Measurements from ENCODE around the gene LSM14B. TPM values are rescaled to one million over a fixed set of nuclear protein-coding genes. Genes with fewer than 3 reads are reported as not detected.
"Not testable (repeated sequence)": the region's sequence is repeated elsewhere in the genome, so short reads cannot be mapped to it uniquely, and the experiment has no call there.

Gene LSM14B
- total and polyA plus RNA-seq, 2 experiments from 2014 or later: 7.1 to 43.1 TPM

DNA sequence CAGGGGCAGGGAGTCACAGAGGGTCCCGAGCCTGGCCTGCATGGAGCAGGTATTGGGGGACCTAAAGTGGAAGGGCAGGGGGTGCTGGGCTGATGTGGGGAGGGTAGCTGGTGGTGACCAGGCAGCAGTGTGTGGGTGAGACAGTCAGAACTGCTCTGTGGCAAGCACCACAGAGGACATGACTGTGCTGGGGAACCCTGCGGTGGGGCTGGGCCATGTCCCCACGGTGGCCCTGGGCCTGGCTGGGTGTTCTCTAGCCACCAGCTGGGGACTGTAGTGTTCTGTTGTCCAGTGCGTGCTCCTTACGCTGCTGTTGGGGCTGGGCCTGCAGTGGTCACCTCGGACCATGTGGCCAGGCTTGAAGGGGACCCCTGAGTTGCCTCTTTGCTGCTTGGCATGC lies 24.9 kb downstream of the LSM14B start:
- H3K4me3 ChIP-seq: no peak overlapping the region
- H3K27ac ChIP-seq: no peak overlapping the region
- no peak overlapping the region for H2AFZ ChIP-seq
- H3K4me1 ChIP-seq (ENCODE audit: insufficient read depth): peaks cover 12% of the 10 kb centered on the region
- H4K20me1 ChIP-seq (ENCODE audit: insufficient read depth, poor library complexity, severe bottlenecking): peaks cover 79% of the 10 kb centered on the region
- H3K4me2 ChIP-seq: no peak overlapping the region
- H3K9me3 ChIP-seq (ENCODE audit: low read depth): no peaks in the 10 kb centered on the region
- no peaks in the 10 kb centered on the region for H3K9me2 ChIP-seq (replicated peaks; ENCODE audit: insufficient read depth)
- no peaks in the 10 kb centered on the region for H3K27me3 ChIP-seq
- H3K79me2 ChIP-seq: peaks cover 87% of the 10 kb centered on the region
- 99% methylated on average over 6 of the region's 6 CpGs for WGBS (ENCODE audit: low lambda C conversion rate, missing lambda C conversion rate)
- H3K36me3 ChIP-seq (replicated peaks; ENCODE audit: insufficient read depth, low read depth): no peaks in the 10 kb centered on the region
- DNase-seq (ENCODE audit: low spot score): no peak
- TF ChIP-seq EZH2 (IDR thresholded peaks at IDR 0.05; ENCODE audit: borderline replicate concordance) (no peak), EZH2phosphoT487 (IDR thresholded peaks at IDR 0.05; ENCODE audit: low read depth, severe bottlenecking, unreplicated experiment) (no peak)
- TF ChIP-seq, protein P1, sequence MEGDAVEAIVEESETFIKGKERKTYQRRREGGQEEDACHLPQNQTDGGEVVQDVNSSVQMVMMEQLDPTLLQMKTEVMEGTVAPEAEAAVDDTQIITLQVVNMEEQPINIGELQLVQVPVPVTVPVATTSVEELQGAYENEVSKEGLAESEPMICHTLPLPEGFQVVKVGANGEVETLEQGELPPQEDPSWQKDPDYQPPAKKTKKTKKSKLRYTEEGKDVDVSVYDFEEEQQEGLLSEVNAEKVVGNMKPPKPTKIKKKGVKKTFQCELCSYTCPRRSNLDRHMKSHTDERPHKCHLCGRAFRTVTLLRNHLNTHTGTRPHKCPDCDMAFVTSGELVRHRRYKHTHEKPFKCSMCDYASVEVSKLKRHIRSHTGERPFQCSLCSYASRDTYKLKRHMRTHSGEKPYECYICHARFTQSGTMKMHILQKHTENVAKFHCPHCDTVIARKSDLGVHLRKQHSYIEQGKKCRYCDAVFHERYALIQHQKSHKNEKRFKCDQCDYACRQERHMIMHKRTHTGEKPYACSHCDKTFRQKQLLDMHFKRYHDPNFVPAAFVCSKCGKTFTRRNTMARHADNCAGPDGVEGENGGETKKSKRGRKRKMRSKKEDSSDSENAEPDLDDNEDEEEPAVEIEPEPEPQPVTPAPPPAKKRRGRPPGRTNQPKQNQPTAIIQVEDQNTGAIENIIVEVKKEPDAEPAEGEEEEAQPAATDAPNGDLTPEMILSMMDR (IDR thresholded peaks at IDR 0.05; ENCODE audit: poor library complexity): no peak

DNA sequence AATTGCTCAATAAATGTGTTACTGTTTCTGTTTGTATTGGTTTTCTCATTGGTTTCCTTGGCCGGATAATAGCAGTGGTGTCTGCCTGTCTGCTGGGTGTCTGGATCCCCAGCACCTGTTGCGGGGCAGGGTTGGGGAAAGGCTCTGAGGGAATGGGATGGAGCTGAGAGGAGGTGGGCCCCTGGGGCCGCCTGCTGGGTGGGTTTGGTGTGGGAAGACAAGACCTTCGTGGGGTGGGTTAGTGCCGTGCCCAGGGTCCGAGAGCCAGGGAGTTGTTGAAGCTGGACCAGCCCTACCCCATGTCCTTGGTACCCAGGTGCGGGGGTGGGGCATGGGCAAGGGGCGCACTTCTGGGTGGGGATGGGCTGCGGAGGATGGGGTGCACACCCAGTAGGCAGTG lies 25.3 kb downstream of the LSM14B start:
- Histone ChIP-seq H3K4me1 (ENCODE audit: insufficient read depth) (peaks cover 12% of the 10 kb centered on the region), H3K9me2 (replicated peaks; ENCODE audit: insufficient read depth) (no peaks in the 10 kb centered on the region), H3K36me3 (replicated peaks; ENCODE audit: insufficient read depth, low read depth) (no peaks in the 10 kb centered on the region), H3K27me3 (no peaks in the 10 kb centered on the region), H3K27ac (no peak overlapping the region), H3K4me3 (no peak overlapping the region), H3K79me2 (peaks cover 87% of the 10 kb centered on the region), H3K9me3 (ENCODE audit: low read depth) (no peaks in the 10 kb centered on the region), H2AFZ (no peak overlapping the region), H3K4me2 (no peak overlapping the region), H4K20me1 (ENCODE audit: insufficient read depth, poor library complexity, severe bottlenecking) (peaks cover 79% of the 10 kb centered on the region)
- 96% methylated on average over 9 of the region's 9 CpGs for WGBS (ENCODE audit: low lambda C conversion rate, missing lambda C conversion rate)
- TF ChIP-seq, protein P1 (IDR thresholded peaks at IDR 0.05; ENCODE audit: poor library complexity): no peak
- DNase-seq (ENCODE audit: low spot score): no peak

DNA sequence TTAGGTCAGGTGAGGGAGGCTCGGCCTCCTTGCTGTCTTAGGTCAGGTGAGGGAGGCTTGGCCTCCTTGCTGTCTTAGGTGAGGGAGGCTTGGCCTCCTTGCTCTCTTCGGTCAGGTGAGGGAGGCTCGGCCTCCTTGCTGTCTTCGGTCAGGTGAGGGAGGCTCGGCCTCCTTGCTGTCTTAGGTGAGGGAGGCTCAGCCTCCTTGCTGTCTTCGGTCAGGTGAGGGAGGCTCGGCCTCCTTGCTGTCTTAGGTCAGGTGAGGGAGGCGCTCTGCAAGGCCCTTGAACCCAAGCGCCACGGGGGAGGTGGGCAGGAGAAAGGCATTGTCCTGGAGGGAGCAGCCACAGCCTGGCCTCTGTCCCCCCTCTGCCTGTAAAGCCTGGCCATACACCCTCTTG lies 26.1 kb downstream of the LSM14B start:
- WGBS (ENCODE audit: low lambda C conversion rate, missing lambda C conversion rate): 97% methylated on average over 6 of the region's 10 CpGs
- not testable (repeated sequence) for H3K4me2 ChIP-seq

DNA sequence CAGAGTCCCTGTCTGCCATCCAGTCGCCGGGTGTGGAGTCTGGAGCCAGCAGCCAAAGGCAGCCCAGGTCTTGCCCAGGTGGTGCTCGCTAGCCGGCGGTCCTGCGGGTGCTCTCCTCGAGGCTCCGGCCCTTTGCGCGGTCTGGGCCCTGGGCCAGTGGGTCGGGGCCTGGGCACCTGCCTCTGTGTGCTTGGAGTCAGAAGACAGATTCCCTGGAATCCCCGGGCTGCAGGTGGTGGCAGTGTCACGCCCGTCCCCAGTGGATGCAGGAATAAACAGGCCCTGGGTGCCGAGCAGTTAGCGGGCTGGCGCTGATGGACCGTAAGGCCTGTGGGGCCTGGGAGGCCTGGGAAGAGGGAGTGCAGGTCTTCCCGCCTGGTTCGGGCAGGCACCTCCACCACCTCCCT lies 26.6 kb downstream of the LSM14B start:
- 93% methylated on average over 20 of the region's 20 CpGs for WGBS (ENCODE audit: low lambda C conversion rate, missing lambda C conversion rate)
- H2AFZ ChIP-seq: no peak overlapping the region
- H3K4me2 ChIP-seq: no peak overlapping the region
- H4K20me1 ChIP-seq (ENCODE audit: insufficient read depth, poor library complexity, severe bottlenecking): peaks cover 81% of the 10 kb centered on the region
- H3K79me2 ChIP-seq: peaks cover 98% of the 10 kb centered on the region
- H3K9me3 ChIP-seq (ENCODE audit: low read depth): no peaks in the 10 kb centered on the region
- H3K4me1 ChIP-seq (ENCODE audit: insufficient read depth): peaks cover 12% of the 10 kb centered on the region
- H3K27me3 ChIP-seq: no peaks in the 10 kb centered on the region
- no peaks in the 10 kb centered on the region for H3K36me3 ChIP-seq (replicated peaks; ENCODE audit: insufficient read depth, low read depth)
- H3K4me3 ChIP-seq: no peak overlapping the region
- no peak overlapping the region for H3K27ac ChIP-seq
- no peaks in the 10 kb centered on the region for H3K9me2 ChIP-seq (replicated peaks; ENCODE audit: insufficient read depth)
- TF ChIP-seq, protein P1 (IDR thresholded peaks at IDR 0.05; ENCODE audit: poor library complexity): no peak
- TF ChIP-seq EZH2 (IDR thresholded peaks at IDR 0.05; ENCODE audit: borderline replicate concordance) (no peak), EZH2phosphoT487 (IDR thresholded peaks at IDR 0.05; ENCODE audit: low read depth, severe bottlenecking, unreplicated experiment) (no peak)
- no peak for DNase-seq (ENCODE audit: low spot score)

More for the DNA sequence above, 26.1 kb downstream of the LSM14B start:
- H3K9me2 ChIP-seq (replicated peaks; ENCODE audit: insufficient read depth); H3K27me3 ChIP-seq; H3K4me3 ChIP-seq; H3K9me3 ChIP-seq (ENCODE audit: low read depth); DNase-seq (ENCODE audit: low spot score); H2AFZ ChIP-seq; H3K36me3 ChIP-seq (replicated peaks; ENCODE audit: insufficient read depth, low read depth); H3K27ac ChIP-seq: not testable (repeated sequence)
- H4K20me1 ChIP-seq (ENCODE audit: insufficient read depth, poor library complexity, severe bottlenecking): peaks cover 78% of the 10 kb centered on the region
- peaks cover 12% of the 10 kb centered on the region for H3K4me1 ChIP-seq (ENCODE audit: insufficient read depth)
- peaks cover 92% of the 10 kb centered on the region for H3K79me2 ChIP-seq

All from hepatocyte (in vitro differentiated cells).